Nephron (organoid): ENCODE results near the gene SLC17A9.

Experiments used
- H3K27ac Mint-ChIP-seq, 3 experiments: 2 replicates each; pipeline ENCODE4 v1.8.0; 2020; ENCODE audit warnings: mixed read lengths in 3 of 3, mild to moderate bottlenecking in 2 of 3, moderate library complexity in 1 of 3
- H3K27me3 Mint-ChIP-seq: 2 replicates; pipeline ENCODE4 v1.8.0; 2021; ENCODE audit warnings: low read depth, mild to moderate bottlenecking, moderate library complexity, mixed read lengths
- H3K36me3 Mint-ChIP-seq: 2 replicates; pipeline ENCODE4 v1.8.0; 2020; ENCODE audit warnings: low read depth, mixed read lengths
- H3K4me1 Mint-ChIP-seq: 2 replicates; pipeline ENCODE4 v1.8.0; 2020; ENCODE audit warnings: mixed read lengths
- H3K4me3 Mint-ChIP-seq, 3 experiments: 2 replicates each; pipeline ENCODE4 v1.8.0; 2020; ENCODE audit warnings: mild to moderate bottlenecking in 3 of 3, mixed read lengths in 3 of 3, moderate library complexity in 2 of 3
- H3K9me3 Mint-ChIP-seq: 2 replicates; pipeline ENCODE4 v1.8.0; 2020; ENCODE audit warnings: mixed read lengths
- TF ChIP-seq, protein P1 (sequence below), 3 experiments: fragments of 200-600 bp; sonication (generic); IDR thresholded peaks; one replicate each; pipeline ENCODE4 v1.5.0; 2021; ENCODE audit warnings: antibody characterized with exemption in 3 of 3; ENCODE audit not compliant: unreplicated experiment in 3 of 3

Gene SLC17A9

GRCh38 chr20:62927128-62927705 is 25.3 kb upstream of the SLC17A9 start:
- no peaks in the 10 kb centered on the region for H3K9me3 Mint-ChIP-seq
- peaks cover 60% of the 10 kb centered on the region for H3K4me1 Mint-ChIP-seq
- peak overlapping the region; percentile 58 to 96 (median 94) for H3K27ac Mint-ChIP-seq
- H3K27me3 Mint-ChIP-seq = no peaks in the 10 kb centered on the region
- TF ChIP-seq, protein P1, sequence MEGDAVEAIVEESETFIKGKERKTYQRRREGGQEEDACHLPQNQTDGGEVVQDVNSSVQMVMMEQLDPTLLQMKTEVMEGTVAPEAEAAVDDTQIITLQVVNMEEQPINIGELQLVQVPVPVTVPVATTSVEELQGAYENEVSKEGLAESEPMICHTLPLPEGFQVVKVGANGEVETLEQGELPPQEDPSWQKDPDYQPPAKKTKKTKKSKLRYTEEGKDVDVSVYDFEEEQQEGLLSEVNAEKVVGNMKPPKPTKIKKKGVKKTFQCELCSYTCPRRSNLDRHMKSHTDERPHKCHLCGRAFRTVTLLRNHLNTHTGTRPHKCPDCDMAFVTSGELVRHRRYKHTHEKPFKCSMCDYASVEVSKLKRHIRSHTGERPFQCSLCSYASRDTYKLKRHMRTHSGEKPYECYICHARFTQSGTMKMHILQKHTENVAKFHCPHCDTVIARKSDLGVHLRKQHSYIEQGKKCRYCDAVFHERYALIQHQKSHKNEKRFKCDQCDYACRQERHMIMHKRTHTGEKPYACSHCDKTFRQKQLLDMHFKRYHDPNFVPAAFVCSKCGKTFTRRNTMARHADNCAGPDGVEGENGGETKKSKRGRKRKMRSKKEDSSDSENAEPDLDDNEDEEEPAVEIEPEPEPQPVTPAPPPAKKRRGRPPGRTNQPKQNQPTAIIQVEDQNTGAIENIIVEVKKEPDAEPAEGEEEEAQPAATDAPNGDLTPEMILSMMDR (IDR thresholded peaks at IDR 0.05; ENCODE audit: unreplicated experiment in 3 of 3) = no peak
- peak overlapping the region; percentile 94 to 97 (median 95) for H3K4me3 Mint-ChIP-seq
- H3K36me3 Mint-ChIP-seq = no peaks in the 10 kb centered on the region

DNA sequence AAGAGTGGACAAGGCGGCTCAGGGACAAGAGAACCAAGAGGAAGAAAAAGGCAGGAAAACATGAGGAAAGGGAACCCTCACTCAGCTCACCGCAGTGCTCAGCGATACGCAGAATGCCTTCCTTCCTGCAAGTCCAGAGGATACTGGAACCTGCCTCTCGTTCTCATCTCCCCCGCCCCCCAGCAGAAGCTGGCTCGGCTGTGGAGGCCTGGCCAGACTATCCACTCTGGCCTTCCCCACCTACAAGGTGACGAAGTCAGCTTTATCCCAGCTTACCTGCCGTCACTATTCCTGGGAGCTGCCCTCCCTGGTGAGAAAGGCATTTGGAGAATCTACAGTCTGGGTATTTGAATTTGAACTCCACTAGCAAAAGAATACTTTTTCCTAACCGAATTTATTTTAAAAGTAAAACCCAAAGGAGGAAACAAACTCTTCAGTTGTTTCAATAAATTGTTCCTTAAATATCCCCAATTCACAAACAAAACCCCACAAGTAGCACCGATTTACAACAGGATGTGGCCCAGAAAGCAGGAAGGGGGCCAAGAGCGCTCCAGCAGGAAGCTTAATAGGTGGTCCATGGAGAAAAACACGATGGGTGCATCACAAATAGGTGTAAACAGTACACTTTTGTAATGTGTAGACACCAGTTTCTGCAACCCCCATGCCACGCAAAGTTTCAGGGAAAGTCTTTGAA is 24.1 kb upstream of the SLC17A9 start:
- peak overlapping the region; percentile 58 to 96 (median 72) for H3K27ac Mint-ChIP-seq
- no peaks in the 10 kb centered on the region for H3K9me3 Mint-ChIP-seq
- peaks cover 53% of the 10 kb centered on the region for H3K4me1 Mint-ChIP-seq
- H3K36me3 Mint-ChIP-seq = peaks cover 4% of the 10 kb centered on the region
- peak overlapping the region; percentile 94 to 97 (median 95) for H3K4me3 Mint-ChIP-seq
- no peaks in the 10 kb centered on the region for H3K27me3 Mint-ChIP-seq
- TF ChIP-seq, protein P1 (IDR thresholded peaks at IDR 0.05; ENCODE audit: unreplicated experiment in 3 of 3) = no peak

- TF ChIP-seq, protein P1 (IDR thresholded peaks at IDR 0.05; ENCODE audit: unreplicated experiment in 3 of 3) = no peak
- H3K4me1 Mint-ChIP-seq = peaks cover 49% of the 10 kb centered on the region
- peak overlapping the region; percentile 58 to 96 (median 72) for H3K27ac Mint-ChIP-seq
- H3K36me3 Mint-ChIP-seq = peaks cover 4% of the 10 kb centered on the region
- H3K9me3 Mint-ChIP-seq = no peaks in the 10 kb centered on the region
- peak overlapping the region; percentile 94 to 97 (median 95) for H3K4me3 Mint-ChIP-seq
- H3K27me3 Mint-ChIP-seq = no peaks in the 10 kb centered on the region
These were observed 23.4 kb upstream of the SLC17A9 start for GRCh38 chr20:62929051-62929538.

- H3K9me3 Mint-ChIP-seq = no peaks in the 10 kb centered on the region
- no peak overlapping the region for H3K4me3 Mint-ChIP-seq
- TF ChIP-seq, protein P1 (IDR thresholded peaks at IDR 0.05; ENCODE audit: unreplicated experiment in 3 of 3) = no peak
These were observed 21.0 kb upstream of the SLC17A9 start for GRCh38 chr20:62931464-62931863.

DNA sequence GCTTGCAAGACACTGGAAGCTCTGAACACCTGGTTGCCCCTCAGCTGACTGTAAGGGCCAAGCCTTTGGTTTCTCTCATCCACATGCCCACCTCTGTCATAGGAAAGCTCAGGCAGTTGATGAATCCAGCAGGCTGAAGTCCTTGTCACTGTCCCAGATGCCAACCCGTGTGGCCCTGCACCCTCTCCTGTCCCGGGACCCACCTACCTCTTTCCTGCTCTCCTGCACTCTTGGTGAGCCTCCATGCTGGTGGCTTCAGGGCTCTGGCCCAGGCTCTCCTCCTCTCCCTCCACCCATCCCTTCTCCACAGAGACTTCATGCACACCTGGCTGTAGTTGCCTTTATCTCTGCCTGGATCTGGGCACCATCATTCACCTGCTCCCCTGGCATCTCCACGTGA is 18.5 kb upstream of the SLC17A9 start:
- Mint-ChIP-seq H3K27me3 (no peaks in the 10 kb centered on the region), H3K27ac (no peak overlapping the region), H3K9me3 (no peaks in the 10 kb centered on the region), H3K36me3 (peaks cover 4% of the 10 kb centered on the region), H3K4me1 (peaks cover 28% of the 10 kb centered on the region), H3K4me3 (no peak overlapping the region)
- TF ChIP-seq, protein P1 (IDR thresholded peaks at IDR 0.05; ENCODE audit: unreplicated experiment in 3 of 3) = no peak

More at GRCh38 chr20:62931464-62931863, 21.0 kb upstream of the SLC17A9 start:
- H3K27me3 Mint-ChIP-seq = no peaks in the 10 kb centered on the region
- H3K36me3 Mint-ChIP-seq = peaks cover 4% of the 10 kb centered on the region
- peaks cover 34% of the 10 kb centered on the region for H3K4me1 Mint-ChIP-seq
- no peak overlapping the region for H3K27ac Mint-ChIP-seq
